Measurements from ENCODE around the gene CASP6. TPM values are rescaled to one million over a fixed set of nuclear protein-coding genes. Genes with fewer than 3 reads are reported as not detected.

The CASP6 gene
- polyA plus RNA-seq, 2 donors: 7.2 to 11.2 TPM

GRCh38 chr4:109676886-109677285 lies 26.4 kb downstream of the CASP6 start:
- 92 to 96% methylated on average over 1 of the region's 1 CpG for WGBS, 2 donors
- no peaks in the 10 kb centered on the region for H3K27me3 ChIP-seq (ENCODE audit: control insufficient read depth in 1 of 2, insufficient read depth in 2 of 2, low read length in 2 of 2)
- no peak overlapping the region for H3K27ac ChIP-seq (ENCODE audit: low read depth in 2 of 2, low read length in 1 of 2)
- no peak overlapping the region for H3K4me3 ChIP-seq (ENCODE audit: low read depth in 1 of 2, low read length in 2 of 2)
- no peaks in the 10 kb centered on the region for H3K9me3 ChIP-seq (ENCODE audit: control insufficient read depth in 2 of 2, insufficient read depth in 1 of 2, low read depth in 1 of 2, low read length in 1 of 2)
- H3K36me3 ChIP-seq (ENCODE audit: control insufficient read depth in 2 of 2, insufficient read depth in 2 of 2, low read length in 1 of 2): peaks cover 0 to 4% of the 10 kb centered on the region in 2 donors
- no peaks in the 10 kb centered on the region for H3K4me1 ChIP-seq (ENCODE audit: control insufficient read depth in 2 of 2, insufficient read depth in 2 of 2, low read length in 1 of 2)

- Histone ChIP-seq H3K36me3 (ENCODE audit: control insufficient read depth in 2 of 2, insufficient read depth in 2 of 2, low read length in 1 of 2) (no peaks in the 10 kb centered on the region), H3K4me3 (ENCODE audit: low read depth in 1 of 2, low read length in 2 of 2) (no peak overlapping the region), H3K9me3 (ENCODE audit: control insufficient read depth in 2 of 2, insufficient read depth in 1 of 2, low read depth in 1 of 2, low read length in 1 of 2) (no peaks in the 10 kb centered on the region), H3K27me3 (ENCODE audit: control insufficient read depth in 1 of 2, insufficient read depth in 2 of 2, low read length in 2 of 2) (no peaks in the 10 kb centered on the region), H3K27ac (ENCODE audit: low read depth in 2 of 2, low read length in 1 of 2) (no peak overlapping the region), H3K4me1 (ENCODE audit: control insufficient read depth in 2 of 2, insufficient read depth in 2 of 2, low read length in 1 of 2) (no peaks in the 10 kb centered on the region)
- WGBS, 2 donors: 97% methylated on average over 1 of the region's 1 CpG
Observed at GRCh38 chr4:109675843-109676242, 27.4 kb downstream of the CASP6 start.

GRCh38 chr4:109675181-109675580 lies 28.1 kb downstream of the CASP6 start:
- no peaks in the 10 kb centered on the region for H3K36me3 ChIP-seq (ENCODE audit: control insufficient read depth in 2 of 2, insufficient read depth in 2 of 2, low read length in 1 of 2)
- 78 to 84% methylated on average over 3 of the region's 3 CpGs for WGBS, 2 donors

GRCh38 chr4:109673303-109673702 lies 29.9 kb downstream of the CASP6 start:
- Histone ChIP-seq H3K36me3 (ENCODE audit: control insufficient read depth in 2 of 2, insufficient read depth in 2 of 2, low read length in 1 of 2) (no peaks in the 10 kb centered on the region), H3K4me1 (ENCODE audit: control insufficient read depth in 2 of 2, insufficient read depth in 2 of 2, low read length in 1 of 2) (no peaks in the 10 kb centered on the region), H3K27ac (ENCODE audit: low read depth in 2 of 2, low read length in 1 of 2) (no peak overlapping the region), H3K27me3 (ENCODE audit: control insufficient read depth in 1 of 2, insufficient read depth in 2 of 2, low read length in 2 of 2) (no peaks in the 10 kb centered on the region), H3K9me3 (ENCODE audit: control insufficient read depth in 2 of 2, insufficient read depth in 1 of 2, low read depth in 1 of 2, low read length in 1 of 2) (no peaks in the 10 kb centered on the region), H3K4me3 (ENCODE audit: low read depth in 1 of 2, low read length in 2 of 2) (no peak overlapping the region)
- 95 to 98% methylated on average over 1 of the region's 1 CpG for WGBS, 2 donors

More at GRCh38 chr4:109675181-109675580, 28.1 kb downstream of the CASP6 start:
- Histone ChIP-seq H3K4me1 (ENCODE audit: control insufficient read depth in 2 of 2, insufficient read depth in 2 of 2, low read length in 1 of 2) (no peaks in the 10 kb centered on the region), H3K4me3 (ENCODE audit: low read depth in 1 of 2, low read length in 2 of 2) (no peak overlapping the region), H3K9me3 (ENCODE audit: control insufficient read depth in 2 of 2, insufficient read depth in 1 of 2, low read depth in 1 of 2, low read length in 1 of 2) (no peaks in the 10 kb centered on the region), H3K27ac (ENCODE audit: low read depth in 2 of 2, low read length in 1 of 2) (no peak overlapping the region), H3K27me3 (ENCODE audit: control insufficient read depth in 1 of 2, insufficient read depth in 2 of 2, low read length in 2 of 2) (no peaks in the 10 kb centered on the region)

- Histone ChIP-seq H3K27me3 (ENCODE audit: control insufficient read depth in 1 of 2, insufficient read depth in 2 of 2, low read length in 2 of 2) (no peaks in the 10 kb centered on the region), H3K4me3 (ENCODE audit: low read depth in 1 of 2, low read length in 2 of 2) (no peak overlapping the region), H3K36me3 (ENCODE audit: control insufficient read depth in 2 of 2, insufficient read depth in 2 of 2, low read length in 1 of 2) (no peaks in the 10 kb centered on the region), H3K9me3 (ENCODE audit: control insufficient read depth in 2 of 2, insufficient read depth in 1 of 2, low read depth in 1 of 2, low read length in 1 of 2) (no peaks in the 10 kb centered on the region), H3K4me1 (ENCODE audit: control insufficient read depth in 2 of 2, insufficient read depth in 2 of 2, low read length in 1 of 2) (no peaks in the 10 kb centered on the region), H3K27ac (ENCODE audit: low read depth in 2 of 2, low read length in 1 of 2) (no peak overlapping the region)
Observed at GRCh38 chr4:109672169-109672930, 30.9 kb downstream of the CASP6 start.

- H3K4me3 ChIP-seq (ENCODE audit: low read depth in 1 of 2, low read length in 2 of 2): no peak overlapping the region
- no peaks in the 10 kb centered on the region for H3K9me3 ChIP-seq (ENCODE audit: control insufficient read depth in 2 of 2, insufficient read depth in 1 of 2, low read depth in 1 of 2, low read length in 1 of 2)
- no peaks in the 10 kb centered on the region for H3K36me3 ChIP-seq (ENCODE audit: control insufficient read depth in 2 of 2, insufficient read depth in 2 of 2, low read length in 1 of 2)
- H3K27ac ChIP-seq (ENCODE audit: low read depth in 2 of 2, low read length in 1 of 2): no peak overlapping the region
- H3K4me1 ChIP-seq (ENCODE audit: control insufficient read depth in 2 of 2, insufficient read depth in 2 of 2, low read length in 1 of 2): no peaks in the 10 kb centered on the region
- H3K27me3 ChIP-seq (ENCODE audit: control insufficient read depth in 1 of 2, insufficient read depth in 2 of 2, low read length in 2 of 2): no peaks in the 10 kb centered on the region
Observed at GRCh38 chr4:109671350-109671749, 31.9 kb downstream of the CASP6 start.

GRCh38 chr4:109665783-109666485 lies 37.3 kb downstream of the CASP6 start:
- H3K27ac ChIP-seq (ENCODE audit: low read depth in 2 of 2, low read length in 1 of 2): no peak overlapping the region
- no peaks in the 10 kb centered on the region for H3K4me1 ChIP-seq (ENCODE audit: control insufficient read depth in 2 of 2, insufficient read depth in 2 of 2, low read length in 1 of 2)
- no peak overlapping the region for H3K4me3 ChIP-seq (ENCODE audit: low read depth in 1 of 2, low read length in 2 of 2)
- H3K9me3 ChIP-seq (ENCODE audit: control insufficient read depth in 2 of 2, insufficient read depth in 1 of 2, low read depth in 1 of 2, low read length in 1 of 2): no peaks in the 10 kb centered on the region
- H3K27me3 ChIP-seq (ENCODE audit: control insufficient read depth in 1 of 2, insufficient read depth in 2 of 2, low read length in 2 of 2): no peaks in the 10 kb centered on the region
- WGBS, 2 donors: 70% methylated on average over 5 of the region's 5 CpGs
- peaks cover 0 to 4% of the 10 kb centered on the region in 2 donors for H3K36me3 ChIP-seq (ENCODE audit: control insufficient read depth in 2 of 2, insufficient read depth in 2 of 2, low read length in 1 of 2)

- 35 to 49% methylated on average over 3 of the region's 3 CpGs for WGBS, 2 donors
- Histone ChIP-seq H3K4me3 (ENCODE audit: low read depth in 1 of 2, low read length in 2 of 2) (no peak overlapping the region), H3K27ac (ENCODE audit: low read depth in 2 of 2, low read length in 1 of 2) (no peak overlapping the region), H3K9me3 (ENCODE audit: control insufficient read depth in 2 of 2, insufficient read depth in 1 of 2, low read depth in 1 of 2, low read length in 1 of 2) (no peaks in the 10 kb centered on the region), H3K4me1 (ENCODE audit: control insufficient read depth in 2 of 2, insufficient read depth in 2 of 2, low read length in 1 of 2) (no peaks in the 10 kb centered on the region), H3K27me3 (ENCODE audit: control insufficient read depth in 1 of 2, insufficient read depth in 2 of 2, low read length in 2 of 2) (no peaks in the 10 kb centered on the region), H3K36me3 (ENCODE audit: control insufficient read depth in 2 of 2, insufficient read depth in 2 of 2, low read length in 1 of 2) (peaks cover 0 to 4% of the 10 kb centered on the region in 2 donors)
Observed at GRCh38 chr4:109662771-109663170, 40.5 kb downstream of the CASP6 start.

GRCh38 chr4:109662116-109662515 lies 41.1 kb downstream of the CASP6 start:
- H3K9me3 ChIP-seq (ENCODE audit: control insufficient read depth in 2 of 2, insufficient read depth in 1 of 2, low read depth in 1 of 2, low read length in 1 of 2): no peaks in the 10 kb centered on the region
- H3K27me3 ChIP-seq (ENCODE audit: control insufficient read depth in 1 of 2, insufficient read depth in 2 of 2, low read length in 2 of 2): no peaks in the 10 kb centered on the region
- no peak overlapping the region for H3K27ac ChIP-seq (ENCODE audit: low read depth in 2 of 2, low read length in 1 of 2)
- WGBS, 2 donors: 51 to 53% methylated on average over 2 of the region's 2 CpGs
- peaks cover 0 to 4% of the 10 kb centered on the region in 2 donors for H3K36me3 ChIP-seq (ENCODE audit: control insufficient read depth in 2 of 2, insufficient read depth in 2 of 2, low read length in 1 of 2)
- H3K4me1 ChIP-seq (ENCODE audit: control insufficient read depth in 2 of 2, insufficient read depth in 2 of 2, low read length in 1 of 2): no peaks in the 10 kb centered on the region
- no peak overlapping the region for H3K4me3 ChIP-seq (ENCODE audit: low read depth in 1 of 2, low read length in 2 of 2)

Data from esophagus (tissue), 2 donors.